Naive B cell (primary cell): ENCODE measurements around the gene RICTOR. TPM values are rescaled to one million over a fixed set of nuclear protein-coding genes. Genes with fewer than 3 reads are reported as not detected.
"Not testable (repeated sequence)": the region's sequence is repeated elsewhere in the genome, so short reads cannot be mapped to it uniquely, and the experiment has no call there.

Experiments
- ATAC-seq, 2 donors: fragments of 150-1000 bp; cut with Tn5 transposase; 2 replicates each; pipeline ENCODE4 v1.10.0; 2021; ENCODE audit warnings: low read depth in 2 of 2, mild to moderate bottlenecking in 2 of 2, moderate library complexity in 2 of 2
- DNase-seq: peaks from one replicate; pipeline ENCODE4 v3.0.0; 2022
- H3K27ac Mint-ChIP-seq, 6 donors: one replicate each; pipeline ENCODE4 v1.8.0; 2020 to 2022; ENCODE audit warnings: mild to moderate bottlenecking in 6 of 6, mixed read lengths in 6 of 6, moderate library complexity in 5 of 6, inconsistent platforms in 2 of 6
- H3K27me3 Mint-ChIP-seq, 3 donors: one replicate each; pipeline ENCODE4 v1.8.0; 2021 to 2022; ENCODE audit warnings: mixed read lengths in 3 of 3, mild to moderate bottlenecking in 1 of 3
- H3K36me3 Mint-ChIP-seq, 2 donors: one replicate each; pipeline ENCODE4 v1.8.0; 2020 to 2022; ENCODE audit warnings: mixed read lengths in 2 of 2, inconsistent platforms in 1 of 2, mild to moderate bottlenecking in 1 of 2
- H3K4me1 Mint-ChIP-seq, 3 donors: one replicate each; pipeline ENCODE4 v1.8.0; 2020 to 2022; ENCODE audit warnings: mixed read lengths in 3 of 3, inconsistent platforms in 1 of 3, mild to moderate bottlenecking in 1 of 3, moderate library complexity in 1 of 3
- H3K4me3 Mint-ChIP-seq, 8 donors: one replicate each; pipeline ENCODE4 v1.8.0; 2020 to 2022; ENCODE audit warnings: mild to moderate bottlenecking in 8 of 8, mixed read lengths in 8 of 8, moderate library complexity in 8 of 8, inconsistent platforms in 2 of 8
- H3K9me3 Mint-ChIP-seq, 7 donors: one replicate each; pipeline ENCODE4 v1.8.0; 2020 to 2022; ENCODE audit warnings: mixed read lengths in 7 of 7, mild to moderate bottlenecking in 5 of 7, inconsistent platforms in 2 of 7, moderate library complexity in 1 of 7
- polyA plus RNA-seq, 6 donors: library from polyadenylated mRNA; unstranded; fragments of 300-500 nt; fragmentation: Illumina TruSeq; gene quantifications; one replicate each; pipeline ENCODE4 v1.2.3, GENCODE V29; 2021; ENCODE audit warnings: low read depth in 6 of 6

RICTOR gene
- polyA plus RNA-seq, 6 donors from 2014 or later = 3.9 to 25.9 (median 17.7) TPM

DNA sequence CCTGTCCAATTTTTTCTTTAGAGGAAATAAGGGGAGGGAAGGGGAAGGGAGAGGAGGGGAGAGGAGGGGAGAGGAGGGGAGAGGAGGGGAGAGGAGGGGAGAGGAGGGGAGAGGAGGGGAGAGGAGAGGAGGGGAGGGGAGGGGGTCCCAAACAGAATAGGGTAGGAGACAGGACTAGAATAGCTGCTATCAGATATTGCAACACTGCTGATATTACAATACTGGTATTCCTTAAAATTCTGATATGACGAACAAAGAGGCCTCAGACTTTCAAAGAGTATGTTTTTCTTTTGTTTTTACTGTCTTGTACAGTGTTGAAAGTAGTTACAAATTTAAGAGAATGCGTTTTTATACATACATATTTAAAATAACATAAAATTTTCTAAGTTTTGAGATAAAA is 67.5 kb downstream of the RICTOR start:
- Mint-ChIP-seq H3K36me3 (peaks cover 22 to 25% of the 10 kb centered on the region in 2 donors), H3K4me3 (no peak overlapping the region), H3K4me1 (peaks cover 16 to 20% (median 17%) of the 10 kb centered on the region in 3 donors), H3K27me3 (no peaks in the 10 kb centered on the region), H3K27ac (no peak overlapping the region), H3K9me3 (peaks cover 5 to 17% (median 9%) of the 10 kb centered on the region in 7 donors)
- no peak for ATAC-seq
- DNase-seq = no peak

DNA sequence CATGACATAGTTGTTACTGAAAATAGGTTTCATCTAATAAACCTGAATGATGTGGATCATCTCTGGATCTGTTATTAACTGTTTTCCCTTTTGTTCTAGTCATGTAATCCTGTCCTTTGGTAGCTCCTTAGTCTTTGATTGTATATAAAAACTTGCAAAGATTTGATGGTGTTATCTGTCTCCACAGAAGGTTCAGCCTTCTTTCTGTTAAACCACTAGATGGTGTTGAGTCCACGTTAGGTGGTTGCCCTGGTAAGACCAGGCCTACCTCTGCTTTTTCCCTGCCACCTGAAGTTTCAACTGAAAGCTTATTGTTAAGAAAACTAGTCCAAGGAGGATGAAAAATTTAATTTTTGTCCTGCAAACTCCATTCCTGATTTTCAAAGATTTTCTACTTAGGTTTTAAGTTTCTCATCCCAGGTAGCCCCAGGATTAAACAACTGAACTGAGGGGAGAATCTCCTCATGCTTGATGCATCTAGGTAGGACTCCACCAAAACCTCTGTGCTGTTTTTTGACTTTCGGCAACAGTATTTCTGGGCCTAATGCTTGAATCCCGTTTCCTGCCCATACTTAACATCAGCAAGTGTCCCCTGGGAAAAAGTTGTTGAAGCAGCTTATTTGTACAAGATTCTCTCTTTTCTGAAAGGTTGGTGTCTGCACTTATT is 68.5 kb downstream of the RICTOR start:
- no peak overlapping the region for H3K4me3 Mint-ChIP-seq
- DNase-seq = no peak

DNA sequence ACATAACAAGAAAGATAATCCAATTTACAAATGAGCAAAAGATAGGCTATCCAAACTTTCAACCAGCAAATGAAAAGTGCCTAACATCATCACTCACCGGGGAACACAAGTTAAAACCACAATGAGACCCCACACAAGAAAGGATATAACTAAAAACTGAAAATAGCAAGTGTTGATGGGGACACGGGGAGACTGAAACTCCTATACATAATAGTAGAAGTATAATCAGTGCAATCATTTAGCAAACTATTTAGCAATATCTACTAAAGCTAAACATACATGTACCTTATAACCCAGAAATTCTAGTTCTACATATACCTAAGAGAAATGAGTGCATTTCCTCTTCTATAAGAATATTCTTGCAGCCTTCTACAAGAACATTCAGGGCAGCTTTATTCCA is 72.5 kb downstream of the RICTOR start:
- Mint-ChIP-seq H3K4me1 (peaks cover 9 to 38% (median 21%) of the 10 kb centered on the region in 3 donors), H3K9me3 (peaks cover 0 to 1% (median 0%) of the 10 kb centered on the region in 7 donors), H3K36me3 (peaks cover 25 to 32% of the 10 kb centered on the region in 2 donors), H3K27me3 (no peaks in the 10 kb centered on the region), H3K27ac (peak overlapping the region in 4 of 6 donors; percentile 41 to 83 (median 52)), H3K4me3 (no peak overlapping the region)
- ATAC-seq = no peak
- DNase-seq = no peak

More for the DNA sequence above, 68.5 kb downstream of the RICTOR start:
- Mint-ChIP-seq H3K36me3 (peaks cover 18 to 23% of the 10 kb centered on the region in 2 donors), H3K27ac (peak overlapping the region in 3 of 6 donors; percentile 16 to 44 (median 18)), H3K27me3 (no peaks in the 10 kb centered on the region), H3K9me3 (peaks cover 3 to 8% (median 5%) of the 10 kb centered on the region in 7 donors), H3K4me1 (peaks cover 16 to 27% (median 20%) of the 10 kb centered on the region in 3 donors)
- peak in 1 of 2 donors; percentile 42 for ATAC-seq

DNA sequence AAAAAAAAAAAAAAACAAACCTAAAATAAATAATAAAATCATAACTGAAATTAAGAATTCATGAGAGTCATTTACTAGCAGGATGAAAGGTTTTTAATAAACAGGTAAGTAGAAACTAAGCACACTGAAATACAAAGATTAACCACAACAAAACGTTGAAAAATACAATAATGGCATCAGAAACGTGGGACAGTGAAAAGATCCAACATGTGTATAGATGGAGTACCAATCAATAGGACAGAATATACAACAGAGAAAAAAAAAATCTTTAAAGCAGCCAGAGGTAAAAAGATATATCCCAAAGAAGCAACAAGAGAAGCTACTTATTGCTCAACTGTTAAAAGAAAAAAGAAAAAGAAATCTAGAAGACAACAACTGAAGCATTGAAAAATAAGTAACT is 75.2 kb downstream of the RICTOR start:
- peaks cover 24 to 25% of the 10 kb centered on the region in 2 donors for H3K36me3 Mint-ChIP-seq
- DNase-seq = no peak
- H3K4me3 Mint-ChIP-seq = no peak overlapping the region
- H3K9me3 Mint-ChIP-seq = peaks cover 0 to 1% (median 0%) of the 10 kb centered on the region in 7 donors
- peaks cover 3 to 29% (median 14%) of the 10 kb centered on the region in 3 donors for H3K4me1 Mint-ChIP-seq
- H3K27me3 Mint-ChIP-seq = no peaks in the 10 kb centered on the region
- peak overlapping the region in 1 of 6 donors; percentile 67 for H3K27ac Mint-ChIP-seq
- ATAC-seq = no peak

DNA sequence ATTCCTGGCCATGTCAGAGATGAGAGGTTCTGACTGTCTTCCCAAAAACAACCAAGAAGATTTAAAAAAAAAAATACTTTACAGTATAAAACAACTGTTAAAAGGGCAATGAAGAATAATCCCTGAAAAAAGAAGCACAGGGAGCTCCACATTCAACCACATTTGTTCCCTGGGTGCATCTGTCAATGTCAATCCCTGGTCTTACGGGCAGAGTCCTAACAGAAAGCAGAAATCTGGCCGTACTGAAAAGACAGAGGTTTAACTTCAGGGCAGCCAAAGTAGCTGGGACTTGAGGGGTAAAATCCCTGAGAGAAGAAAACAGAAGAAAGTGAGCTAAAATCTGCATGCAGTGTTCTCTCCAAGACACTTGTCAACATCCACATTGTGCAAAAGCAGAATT is 76.6 kb downstream of the RICTOR start:
- H3K36me3 Mint-ChIP-seq = peaks cover 30 to 33% of the 10 kb centered on the region in 2 donors
- H3K4me1 Mint-ChIP-seq = peaks cover 5 to 29% (median 17%) of the 10 kb centered on the region in 3 donors

DNA sequence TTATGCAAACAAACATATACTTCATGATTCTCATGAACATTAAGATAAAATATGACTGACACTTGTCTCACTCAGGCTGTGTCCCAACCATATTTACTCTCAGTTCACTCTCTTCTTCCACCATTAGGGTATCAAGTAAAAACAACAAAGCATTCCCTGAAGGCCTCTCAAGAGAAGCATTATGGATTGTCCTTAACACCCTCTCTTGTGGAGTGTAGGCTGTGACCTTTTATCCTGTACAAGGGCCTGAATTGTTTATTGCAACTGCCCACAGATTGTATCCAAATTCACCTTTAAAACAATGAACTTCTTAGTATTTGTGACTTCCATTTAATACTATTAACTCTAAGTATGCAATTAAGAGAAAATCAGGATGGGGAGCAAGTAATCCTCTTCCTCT is 78.1 kb downstream of the RICTOR start:
- peaks cover 0 to 1% (median 0%) of the 10 kb centered on the region in 7 donors for H3K9me3 Mint-ChIP-seq
- H3K27ac Mint-ChIP-seq = peak overlapping the region in 1 of 6 donors; percentile 3
- DNase-seq (no peak), ATAC-seq (no peak)
- no peak overlapping the region for H3K4me3 Mint-ChIP-seq
- H3K4me1 Mint-ChIP-seq = peaks cover 5 to 23% (median 17%) of the 10 kb centered on the region in 3 donors
- H3K36me3 Mint-ChIP-seq = peaks cover 20 to 32% of the 10 kb centered on the region in 2 donors
- no peaks in the 10 kb centered on the region for H3K27me3 Mint-ChIP-seq

More for the DNA sequence above, 76.6 kb downstream of the RICTOR start:
- no peaks in the 10 kb centered on the region for H3K27me3 Mint-ChIP-seq
- peaks cover 0 to 1% (median 0%) of the 10 kb centered on the region in 7 donors for H3K9me3 Mint-ChIP-seq
- H3K4me3 Mint-ChIP-seq = no peak overlapping the region
- no peak for DNase-seq
- peak overlapping the region in 3 of 6 donors; percentile 20 to 78 (median 72) for H3K27ac Mint-ChIP-seq
- no peak for ATAC-seq

DNA sequence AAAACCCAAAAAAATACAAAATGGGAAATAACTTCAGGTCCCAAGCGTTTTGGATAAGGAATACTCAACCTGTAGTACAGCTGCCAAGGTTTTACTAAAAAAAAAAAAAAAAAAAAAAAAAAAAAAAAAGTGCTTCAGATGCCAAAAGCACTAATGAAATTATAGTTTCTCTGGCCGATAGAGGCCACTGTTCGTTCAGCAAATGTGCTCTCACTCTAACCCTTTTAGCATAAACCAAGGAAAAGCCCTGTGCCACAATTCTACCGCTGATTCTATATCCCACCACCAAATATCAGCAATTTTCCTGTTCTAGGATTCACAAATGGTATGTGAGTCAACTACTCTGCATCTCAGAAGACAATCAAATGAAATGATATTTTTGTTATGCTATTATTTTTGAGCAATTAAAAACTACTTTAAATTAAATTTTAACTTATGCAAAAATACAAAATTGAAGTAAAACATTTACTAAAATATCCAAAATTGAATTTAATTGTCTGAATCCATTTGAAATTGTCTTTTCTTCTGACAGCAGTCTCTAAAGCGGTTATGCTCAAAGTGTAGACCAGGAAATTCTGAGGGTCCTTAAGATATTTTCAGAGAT is 79.8 kb downstream of the RICTOR start:
- DNase-seq = peak; percentile 12
- Mint-ChIP-seq H3K9me3 (peaks cover 0 to 4% (median 0%) of the 10 kb centered on the region in 7 donors), H3K4me3 (no peak overlapping the region), H3K27ac (no peak overlapping the region), H3K27me3 (no peaks in the 10 kb centered on the region), H3K4me1 (peaks cover 5 to 22% (median 17%) of the 10 kb centered on the region in 3 donors), H3K36me3 (peaks cover 22 to 38% of the 10 kb centered on the region in 2 donors)
- peak; percentile 55 to 71 for ATAC-seq

DNA sequence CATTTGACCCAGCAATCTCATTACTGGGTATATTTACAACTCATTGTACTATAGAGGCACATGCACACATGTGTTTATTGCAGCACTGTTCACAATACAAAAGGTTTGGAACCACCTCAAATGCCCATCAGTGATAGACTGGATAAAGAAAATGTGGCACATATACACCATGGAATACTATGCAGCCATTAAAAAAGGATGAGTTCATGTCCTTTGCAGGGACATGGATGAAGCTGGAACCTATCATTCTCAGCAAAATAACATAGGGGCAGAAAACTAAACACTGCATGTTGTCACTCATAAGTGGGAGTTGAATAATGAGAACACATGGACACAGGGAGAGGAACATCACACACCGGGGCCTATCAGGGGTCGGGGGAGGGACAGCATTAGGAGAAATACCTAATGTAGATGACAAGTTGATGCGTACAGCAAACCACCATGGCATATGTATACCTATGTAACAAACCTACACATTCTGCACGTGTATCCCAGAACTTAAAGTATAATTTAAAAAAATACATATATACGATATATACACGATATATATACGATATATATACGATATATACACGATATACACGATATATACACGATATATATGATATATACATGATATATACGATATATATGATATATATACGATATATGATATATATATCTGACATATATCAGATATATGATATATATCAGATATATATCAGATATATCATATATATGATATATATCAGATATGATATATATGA is 84.1 kb downstream of the RICTOR start:
- not testable (repeated sequence) for H3K27me3 Mint-ChIP-seq

DNA sequence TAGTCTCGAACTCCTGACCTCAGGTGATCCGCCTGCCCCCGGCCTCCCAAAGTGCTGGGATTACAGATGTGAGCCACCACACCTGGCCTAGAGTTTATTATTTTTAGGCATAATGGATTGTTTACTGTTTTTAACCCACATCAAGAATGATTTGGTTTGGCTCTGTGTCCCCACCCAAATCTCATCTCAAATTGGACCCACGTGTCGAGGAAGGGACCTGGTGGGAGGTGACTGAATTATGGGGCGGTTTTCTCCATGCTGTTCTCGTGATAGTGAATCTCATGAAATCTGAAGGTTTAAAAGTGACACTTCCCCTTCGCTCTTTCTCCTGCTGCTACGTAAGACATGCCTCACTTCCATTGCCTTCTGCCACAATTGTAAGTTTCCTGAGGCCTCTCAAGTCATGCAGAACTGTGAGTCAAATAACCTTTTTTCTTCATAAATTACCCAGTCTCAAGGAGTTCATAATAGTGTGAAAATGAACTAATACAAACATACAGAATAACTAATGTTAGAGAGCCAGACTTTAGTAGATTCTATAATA is 88.2 kb downstream of the RICTOR start:
- ATAC-seq (peak; percentile 34 to 62), DNase-seq (no peak)
- H3K4me1 Mint-ChIP-seq = peaks cover 9 to 32% (median 13%) of the 10 kb centered on the region in 3 donors
- peak overlapping the region in 5 of 6 donors; percentile 14 to 89 (median 61) for H3K27ac Mint-ChIP-seq
- H3K36me3 Mint-ChIP-seq = peaks cover 39% of the 10 kb centered on the region in 2 donors
- no peaks in the 10 kb centered on the region for H3K27me3 Mint-ChIP-seq
- peaks cover 0 to 10% (median 3%) of the 10 kb centered on the region in 7 donors for H3K9me3 Mint-ChIP-seq
- no peak overlapping the region for H3K4me3 Mint-ChIP-seq

More for the DNA sequence above, 84.1 kb downstream of the RICTOR start:
- peaks cover 48% of the 10 kb centered on the region in 2 donors for H3K36me3 Mint-ChIP-seq
- not testable (repeated sequence) for H3K4me3 Mint-ChIP-seq, H3K27ac Mint-ChIP-seq, DNase-seq, ATAC-seq
- H3K9me3 Mint-ChIP-seq = peaks cover 0 to 10% (median 3%) of the 10 kb centered on the region in 7 donors
- peaks cover 8 to 32% (median 16%) of the 10 kb centered on the region in 3 donors for H3K4me1 Mint-ChIP-seq

DNA sequence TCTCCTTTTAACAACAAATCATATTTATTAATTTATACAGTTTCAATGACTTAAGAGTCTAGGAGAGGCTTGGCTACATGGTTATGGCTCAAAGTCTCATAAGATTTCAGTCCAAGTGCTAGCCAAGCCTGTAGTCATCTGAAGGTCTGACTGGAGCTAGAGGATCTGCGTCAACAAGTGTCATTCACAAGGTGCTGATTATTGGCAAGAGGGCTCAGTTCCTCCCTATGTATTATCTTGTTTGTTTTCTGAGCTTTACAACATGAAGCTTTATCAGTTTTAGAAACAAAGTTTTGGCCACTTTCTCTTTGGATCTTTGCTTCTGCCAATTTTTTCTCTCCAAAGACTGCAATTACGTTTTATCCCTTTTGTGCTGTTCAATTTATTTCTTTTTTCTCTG is 94.7 kb downstream of the RICTOR start:
- ATAC-seq (no peak), DNase-seq (no peak)
- Mint-ChIP-seq H3K4me3 (no peak overlapping the region), H3K4me1 (no peaks in the 10 kb centered on the region), H3K27ac (peak overlapping the region in 1 of 6 donors; percentile 65), H3K27me3 (no peaks in the 10 kb centered on the region), H3K36me3 (peaks cover 10 to 14% of the 10 kb centered on the region in 2 donors), H3K9me3 (no peaks in the 10 kb centered on the region)

DNA sequence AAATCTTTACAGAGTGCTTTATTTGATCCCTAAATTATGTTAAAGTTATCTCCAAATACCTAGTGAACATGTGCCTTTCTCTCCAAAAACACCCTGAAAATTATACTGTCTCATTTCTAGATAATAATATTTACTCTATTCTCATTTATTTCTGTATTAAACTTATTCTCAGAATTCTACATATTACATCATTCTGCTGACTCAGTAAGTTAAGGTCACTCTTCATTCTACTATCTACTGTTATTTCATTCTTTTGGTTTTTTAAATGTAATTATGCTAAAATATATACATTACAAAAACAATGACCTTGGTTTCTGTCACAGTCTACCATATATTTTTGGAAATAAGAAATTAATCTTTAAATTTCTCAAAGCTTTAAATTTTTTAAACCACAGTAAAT is 96.2 kb downstream of the RICTOR start:
- Mint-ChIP-seq H3K4me3 (no peak overlapping the region), H3K9me3 (no peaks in the 10 kb centered on the region), H3K4me1 (no peaks in the 10 kb centered on the region), H3K27me3 (no peaks in the 10 kb centered on the region), H3K27ac (no peak overlapping the region), H3K36me3 (peaks cover 16 to 18% of the 10 kb centered on the region in 2 donors)
- ATAC-seq (no peak), DNase-seq (no peak)

DNA sequence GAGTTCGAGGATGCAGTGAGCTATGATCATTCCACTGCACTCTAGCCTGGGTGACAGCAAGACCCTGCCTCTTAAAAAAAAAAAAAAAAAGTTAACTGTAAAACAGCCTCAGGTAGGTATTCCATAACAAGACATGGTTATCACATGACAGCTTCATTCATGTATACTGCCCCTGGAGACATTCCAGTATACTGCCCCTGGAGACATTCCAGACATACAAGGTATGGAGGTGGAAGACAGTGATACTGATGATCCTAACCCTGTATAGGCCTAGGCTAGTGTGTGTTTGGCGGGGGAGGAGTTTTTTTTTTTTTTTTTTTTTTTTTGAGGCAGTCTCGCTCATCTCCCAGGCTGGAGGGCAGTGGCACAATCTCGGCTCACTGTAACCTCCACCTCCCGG is 105.5 kb downstream of the RICTOR start:
- Mint-ChIP-seq H3K27ac (no peak overlapping the region), H3K9me3 (no peaks in the 10 kb centered on the region), H3K4me3 (no peak overlapping the region), H3K36me3 (peaks cover 0 to 7% of the 10 kb centered on the region in 2 donors), H3K4me1 (no peaks in the 10 kb centered on the region), H3K27me3 (no peaks in the 10 kb centered on the region)
- no peak for DNase-seq
- ATAC-seq = no peak

DNA sequence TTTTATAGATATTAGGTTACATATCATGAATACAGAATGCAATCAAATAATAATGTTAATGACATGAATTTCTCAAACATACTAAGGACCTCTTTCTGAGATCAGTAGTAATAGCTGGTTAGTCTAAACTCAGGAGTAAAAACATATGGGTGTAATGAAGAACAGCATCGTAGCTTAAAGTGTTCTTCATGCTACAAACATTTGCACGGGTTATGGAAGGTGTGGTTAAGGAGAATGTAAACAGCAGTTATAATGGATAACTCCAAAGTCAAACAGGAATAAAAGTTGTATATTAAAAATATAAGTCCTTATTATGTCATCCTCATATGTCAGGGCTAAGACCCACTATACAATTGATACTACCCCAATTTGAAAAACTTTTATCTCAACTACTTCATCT is 112.5 kb downstream of the RICTOR start:
- no peaks in the 10 kb centered on the region for H3K9me3 Mint-ChIP-seq
- H3K4me3 Mint-ChIP-seq = no peak overlapping the region
- no peak for DNase-seq
- H3K27ac Mint-ChIP-seq = no peak overlapping the region
- H3K36me3 Mint-ChIP-seq = peaks cover 7 to 35% of the 10 kb centered on the region in 2 donors
- no peaks in the 10 kb centered on the region for H3K4me1 Mint-ChIP-seq
- no peaks in the 10 kb centered on the region for H3K27me3 Mint-ChIP-seq
- no peak for ATAC-seq
